ENCODE results near the gene ELL. TPM values are rescaled to one million over a fixed set of nuclear protein-coding genes. Genes with fewer than 3 reads are reported as not detected.
A peak's percentile ranks its signal among the peaks of the same experiment; 100 is the strongest.

The ELL gene
- total RNA-seq, 2 donors from 2014 or later = 19.5 to 20.7 TPM

DNA sequence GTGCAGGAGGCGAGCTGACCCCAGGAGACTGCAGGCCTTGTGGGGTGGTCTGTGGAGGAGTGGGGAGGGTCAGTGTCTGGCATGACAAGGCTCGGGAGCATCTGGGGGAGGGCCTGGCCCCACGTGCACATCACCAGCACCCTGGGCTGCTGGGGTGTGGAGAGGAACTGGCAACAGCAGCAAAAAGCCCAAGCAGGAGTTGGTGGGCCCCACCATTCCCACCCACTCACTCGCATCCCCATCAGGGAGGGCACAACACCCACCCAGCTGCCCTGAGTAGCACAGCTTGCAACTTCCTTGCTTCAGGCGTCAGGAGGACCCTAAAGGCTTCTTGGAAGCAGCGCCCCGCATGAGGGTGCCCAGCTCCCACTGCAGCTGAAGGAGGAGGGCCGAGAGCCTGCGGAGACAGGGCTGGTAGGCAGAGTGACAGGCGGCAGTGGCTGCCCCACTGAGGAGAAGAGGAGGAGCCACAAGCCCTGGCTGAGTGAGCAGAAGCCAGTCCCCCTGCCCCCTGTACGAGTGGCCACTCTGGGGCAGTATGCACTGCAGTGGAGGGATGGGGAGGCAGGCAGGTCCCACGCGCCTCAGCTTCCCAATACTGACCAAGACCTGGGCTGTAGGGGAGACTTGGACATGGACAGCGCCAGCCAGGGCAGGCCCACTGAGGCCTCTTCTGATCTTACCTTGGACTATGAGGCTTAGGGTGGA is 26.5 kb downstream of the ELL start:
- intact Hi-C loops (cut with DNase I) = no loop called here
- no peak for DNase-seq (ENCODE audit: low spot score)

DNA sequence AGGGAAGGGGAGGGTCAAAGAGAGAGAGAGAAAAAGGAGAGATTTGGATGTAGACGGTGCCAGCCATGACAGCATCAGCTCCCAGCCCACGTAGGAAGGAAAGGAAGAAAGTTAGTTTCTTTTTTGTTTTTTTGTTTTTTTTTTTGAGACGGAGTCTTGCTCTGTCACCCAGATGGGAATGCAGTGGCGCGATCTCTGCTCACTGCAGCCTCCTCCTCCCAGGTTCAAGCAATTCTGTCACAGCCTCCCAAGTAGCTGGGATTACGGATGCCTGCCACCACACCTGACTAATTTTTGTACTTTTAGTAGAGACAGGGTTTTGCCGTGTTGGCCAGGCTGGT is 27.6 kb downstream of the ELL start:
- intact Hi-C loops (cut with DNase I) = no loop called here
- no peak for DNase-seq (ENCODE audit: low spot score)

- no peak for DNase-seq (ENCODE audit: low spot score)
- intact Hi-C loops (cut with DNase I) = no loop called here
Observed at GRCh38 chr19:18493440-18494266, 28.2 kb downstream of the ELL start.

DNA sequence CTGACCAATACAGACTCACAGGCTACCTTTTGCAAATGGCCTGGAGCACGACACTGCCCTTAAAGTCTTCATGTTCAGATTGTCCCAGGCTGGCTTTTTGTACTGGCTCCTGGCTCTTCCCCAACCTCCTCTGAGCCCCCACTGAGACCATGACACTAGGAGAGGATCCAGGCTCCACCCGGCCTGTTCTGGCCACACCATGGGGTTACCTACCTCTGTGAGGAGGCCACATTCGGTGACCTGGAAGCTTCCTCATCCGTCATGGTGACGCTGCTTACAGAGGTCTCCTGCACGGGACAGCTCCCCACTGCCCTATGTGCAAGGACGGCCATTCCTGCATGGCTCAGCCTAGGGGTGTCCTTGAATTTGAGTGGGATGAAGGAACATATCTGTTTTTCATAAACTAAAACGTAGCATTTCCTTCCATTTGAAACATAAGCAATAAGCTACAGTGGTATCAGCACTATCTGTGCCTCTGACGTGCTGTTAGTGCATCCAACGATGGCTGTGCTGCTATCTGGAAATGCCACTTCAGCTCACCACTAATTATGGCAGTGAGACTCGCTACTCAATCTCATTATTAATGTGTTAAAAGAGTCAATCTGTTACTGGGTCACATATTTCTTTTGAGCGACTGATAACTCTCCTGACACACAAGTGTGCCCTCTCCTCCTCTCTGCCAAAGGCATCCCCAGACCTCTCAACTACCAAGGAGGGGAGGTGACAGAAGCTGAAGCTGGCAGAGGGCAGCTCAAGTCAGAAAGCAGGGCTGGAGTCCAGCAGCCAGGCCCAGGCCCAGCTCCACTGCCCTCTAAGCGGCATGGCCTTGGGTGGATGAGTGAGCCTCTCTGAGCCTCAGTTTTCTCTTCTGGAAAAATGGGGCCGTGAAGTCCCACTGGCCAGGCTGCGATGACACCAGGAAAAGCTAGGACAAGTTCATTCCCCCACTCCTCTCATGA is 29.6 kb downstream of the ELL start:
- no peak for DNase-seq (ENCODE audit: low spot score)

DNA sequence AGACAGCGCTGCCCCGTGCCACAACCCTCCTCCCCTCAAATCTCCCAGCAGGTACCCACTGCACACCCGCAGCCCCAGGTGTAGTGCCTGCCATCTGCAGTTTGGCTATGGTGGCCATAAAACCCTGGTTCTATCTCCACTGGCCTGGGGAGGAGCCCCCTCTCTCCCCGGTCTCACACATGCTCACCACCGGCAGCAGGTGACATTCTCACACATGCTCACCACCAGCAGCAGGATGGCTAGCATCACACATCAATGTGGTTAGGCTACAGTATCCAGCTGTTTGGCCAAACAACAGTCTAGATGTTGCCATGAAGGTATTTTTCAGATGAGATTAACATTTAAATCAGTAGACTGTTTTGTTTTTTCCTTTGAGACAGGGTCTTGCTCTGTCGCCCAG is 31.1 kb downstream of the ELL start:
- intact Hi-C loops (cut with DNase I) = no loop called here
- no peak for DNase-seq (ENCODE audit: low spot score)

More for the DNA sequence above, 29.6 kb downstream of the ELL start:
- intact Hi-C loops (cut with DNase I) = no loop called here

DNA sequence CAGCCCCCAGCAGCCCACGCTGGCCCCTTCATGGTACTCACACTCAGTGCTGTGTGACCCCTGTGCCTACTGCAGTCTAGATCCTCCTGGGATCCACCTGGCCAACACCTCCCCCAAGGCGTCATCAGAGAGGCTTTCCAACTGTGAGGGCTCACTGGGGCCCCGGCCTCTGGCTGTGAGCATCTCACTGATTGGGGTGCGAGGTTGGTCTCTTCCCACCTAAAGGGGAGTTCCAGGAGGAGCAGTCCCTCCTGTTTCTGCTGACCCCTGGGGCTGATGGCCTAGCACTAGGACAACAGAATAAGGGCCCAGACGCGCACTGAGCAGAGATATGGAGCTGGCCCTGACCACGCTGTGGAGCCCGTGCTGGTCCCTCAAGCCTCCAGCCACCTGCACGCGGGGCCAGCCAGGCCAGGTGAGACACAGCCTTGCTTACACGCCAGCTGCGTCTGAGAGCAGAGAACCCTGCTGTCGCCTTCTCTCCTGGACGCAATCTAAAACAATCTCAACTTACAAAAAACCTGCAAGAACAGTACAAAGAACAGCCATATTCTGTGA is 32.2 kb downstream of the ELL start:
- no peak for DNase-seq (ENCODE audit: low spot score)
- intact Hi-C loops (cut with DNase I) = no loop called here

GRCh38 chr19:18488838-18489626 is 32.8 kb downstream of the ELL start:
- no peak for DNase-seq (ENCODE audit: low spot score)
- intact Hi-C loops (cut with DNase I) = no loop called here

DNA sequence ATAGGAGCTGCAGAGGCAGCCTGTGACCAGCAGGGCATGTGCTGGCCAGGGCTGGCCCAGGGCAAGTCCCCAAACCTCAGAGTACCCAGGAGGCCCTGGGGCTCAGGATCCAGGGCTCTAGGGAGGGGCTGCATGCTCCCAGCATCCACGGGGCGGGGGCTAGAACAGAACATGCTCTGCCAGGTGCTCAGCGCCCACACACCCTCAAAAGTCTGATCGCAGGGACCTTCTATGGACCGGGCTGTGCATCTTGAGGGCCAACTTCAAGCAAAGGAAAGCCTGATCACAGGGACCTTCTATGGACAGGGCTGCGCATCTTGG is 33.5 kb downstream of the ELL start:
- DNase-seq (ENCODE audit: low spot score) = no peak
- intact Hi-C loops (cut with DNase I) = no loop called here

DNA sequence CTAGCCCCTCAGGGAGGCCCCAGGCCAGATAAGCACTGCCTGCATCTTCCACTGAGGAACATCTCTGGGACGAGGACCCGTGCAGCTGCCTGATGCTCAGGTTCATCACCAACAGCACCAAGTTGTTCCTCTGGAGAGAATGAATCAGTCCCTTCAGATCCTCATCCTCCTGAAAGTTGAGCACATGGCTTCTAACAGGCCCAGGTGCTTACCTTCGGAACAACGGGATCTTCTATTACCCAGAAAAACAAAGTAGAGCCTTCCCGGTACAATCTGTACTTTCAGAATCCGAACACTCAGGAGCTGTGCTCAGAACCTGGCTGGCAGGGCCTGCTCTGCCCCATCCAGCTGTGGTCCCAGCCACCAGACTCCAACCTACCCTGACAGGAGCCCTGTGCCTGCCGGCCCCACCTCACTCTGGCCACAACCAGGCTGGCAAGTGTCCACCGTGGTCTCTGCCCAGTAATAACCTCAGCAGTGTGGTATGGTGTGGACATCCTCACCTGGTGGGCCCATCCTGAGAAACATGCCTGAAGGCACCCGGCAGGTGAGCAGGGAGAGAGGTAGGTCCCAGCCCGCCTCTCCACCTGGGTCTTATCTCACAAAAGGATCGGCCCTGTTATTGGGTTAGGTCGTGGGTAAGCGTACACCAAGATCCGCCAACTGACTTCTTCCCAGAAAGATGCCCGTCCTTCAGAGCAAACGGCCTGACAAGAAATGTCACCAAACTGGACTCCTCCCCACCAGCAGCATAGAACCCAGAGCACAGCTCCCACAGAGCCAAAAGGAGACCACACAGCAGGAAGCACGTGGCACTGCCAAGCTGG is 34.1 kb downstream of the ELL start:
- intact Hi-C loops (cut with DNase I) = no loop called here
- DNase-seq (ENCODE audit: low spot score) = no peak

DNA sequence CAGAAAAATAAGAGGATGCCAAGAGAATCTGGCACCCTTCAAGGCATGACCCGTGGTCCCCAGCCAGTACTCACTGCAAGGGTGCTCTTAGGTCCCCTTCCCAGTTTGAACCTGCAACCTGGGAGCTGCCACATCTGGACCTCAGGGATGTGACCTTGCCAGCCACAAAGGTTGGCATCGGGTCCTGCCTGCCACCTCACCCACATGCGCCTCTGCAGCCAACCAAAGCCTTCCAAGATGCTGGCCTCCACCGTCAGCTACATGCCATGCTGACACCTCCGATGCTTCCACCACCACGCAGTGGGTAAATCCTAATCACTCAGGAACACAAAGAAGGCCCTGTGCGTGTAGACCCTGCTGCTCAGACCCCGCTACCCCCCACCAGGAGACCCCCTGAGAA is 35.1 kb downstream of the ELL start:
- intact Hi-C loops (cut with DNase I) = no loop called here
- no peak for DNase-seq (ENCODE audit: low spot score)

DNA sequence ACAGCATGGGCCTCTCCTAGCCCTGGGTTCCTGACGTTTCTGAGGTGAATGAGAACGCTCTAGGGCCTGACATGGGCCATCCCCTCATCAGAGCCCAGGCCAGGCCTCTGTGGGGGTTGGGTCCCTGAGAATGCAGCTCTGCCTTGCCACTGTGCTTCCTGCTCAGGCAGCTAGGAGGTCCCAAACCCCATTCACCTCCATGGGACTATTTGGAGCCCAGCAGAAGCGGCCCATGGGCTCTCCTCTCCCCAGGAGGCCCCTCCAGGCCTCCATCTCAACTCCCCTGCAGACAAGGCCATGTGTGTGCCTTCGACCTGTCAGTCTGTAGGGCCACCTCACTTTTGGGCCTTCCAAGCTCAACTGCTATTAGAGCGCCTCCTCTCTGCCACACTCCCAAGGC is 36.9 kb downstream of the ELL start:
- intact Hi-C loops (cut with DNase I) = no loop called here
- no peak for DNase-seq (ENCODE audit: low spot score)

- intact Hi-C loops (cut with DNase I) = no loop called here
- no peak for DNase-seq (ENCODE audit: low spot score)
Observed at GRCh38 chr19:18483119-18483890, 38.6 kb downstream of the ELL start.

DNA sequence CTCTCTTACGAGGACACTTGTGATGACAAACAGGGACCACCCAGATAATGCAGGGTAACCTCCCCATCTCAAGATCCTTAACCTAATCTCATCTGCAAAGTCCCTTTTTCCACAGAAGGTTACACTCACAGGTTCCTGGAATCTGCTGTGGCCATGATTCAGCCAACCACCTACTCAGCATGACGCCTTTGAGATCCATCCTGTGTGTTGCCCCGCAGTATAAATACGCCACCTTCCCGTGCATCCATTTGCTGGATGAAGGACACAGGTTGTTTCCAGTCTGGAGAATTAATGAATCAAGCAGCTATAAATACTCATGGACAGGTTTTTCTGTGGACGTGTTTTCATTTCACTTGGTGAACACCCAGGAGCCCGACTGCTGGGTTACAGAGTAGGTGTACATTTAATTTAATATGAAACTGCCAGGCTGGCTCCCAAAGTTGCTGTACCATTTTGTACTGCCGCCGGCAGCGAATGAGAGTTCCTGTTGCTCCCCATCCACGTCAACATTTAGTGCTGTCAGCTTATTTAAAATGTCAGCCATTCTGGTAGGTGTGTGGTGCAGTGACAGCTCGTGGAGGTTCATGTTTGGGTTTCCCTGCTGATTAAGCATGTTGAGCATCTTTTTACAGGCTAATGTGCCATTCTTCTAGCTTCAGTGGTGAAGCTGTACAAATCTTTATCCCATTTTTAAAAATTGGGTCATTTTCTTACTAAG is 40.2 kb downstream of the ELL start:
- intact Hi-C loops (cut with DNase I) = no loop called here
- DNase-seq (ENCODE audit: low spot score) = no peak

DNA sequence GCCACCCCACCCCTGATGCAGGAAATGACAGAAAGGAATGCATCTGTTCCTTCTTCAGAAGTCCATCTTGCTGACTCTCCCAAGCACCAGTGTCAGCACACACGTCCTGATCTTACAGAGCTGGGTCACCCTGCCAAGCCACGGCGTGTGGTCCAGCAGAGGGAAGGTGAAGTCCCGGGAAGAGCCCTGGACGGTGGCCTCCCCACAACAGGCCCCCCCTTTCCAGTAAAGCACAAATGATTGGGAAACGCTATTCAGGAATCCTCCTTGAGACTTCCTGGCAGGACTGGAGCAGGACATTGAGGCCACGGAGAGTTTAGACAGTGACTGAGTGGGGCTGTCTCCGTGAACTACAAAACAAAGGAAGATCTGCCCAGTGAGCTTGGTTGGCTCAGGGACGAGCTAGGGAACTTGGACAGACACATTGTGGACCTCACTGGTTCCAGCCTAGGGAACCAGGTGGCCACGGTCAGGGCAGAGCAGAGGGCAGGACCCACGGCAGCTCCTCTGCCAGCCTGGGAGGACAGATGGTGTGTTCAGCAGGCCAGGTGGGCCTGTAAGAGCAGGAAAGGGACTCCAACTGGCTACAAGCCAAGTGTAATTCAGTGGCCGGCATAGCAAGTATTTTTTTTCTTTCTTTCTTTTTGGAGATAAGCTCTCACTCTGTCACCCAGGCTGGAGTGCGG is 41.7 kb downstream of the ELL start:
- peak; percentile 97 for DNase-seq (ENCODE audit: low spot score)
- intact Hi-C loops (cut with DNase I) = no loop called here

DNA sequence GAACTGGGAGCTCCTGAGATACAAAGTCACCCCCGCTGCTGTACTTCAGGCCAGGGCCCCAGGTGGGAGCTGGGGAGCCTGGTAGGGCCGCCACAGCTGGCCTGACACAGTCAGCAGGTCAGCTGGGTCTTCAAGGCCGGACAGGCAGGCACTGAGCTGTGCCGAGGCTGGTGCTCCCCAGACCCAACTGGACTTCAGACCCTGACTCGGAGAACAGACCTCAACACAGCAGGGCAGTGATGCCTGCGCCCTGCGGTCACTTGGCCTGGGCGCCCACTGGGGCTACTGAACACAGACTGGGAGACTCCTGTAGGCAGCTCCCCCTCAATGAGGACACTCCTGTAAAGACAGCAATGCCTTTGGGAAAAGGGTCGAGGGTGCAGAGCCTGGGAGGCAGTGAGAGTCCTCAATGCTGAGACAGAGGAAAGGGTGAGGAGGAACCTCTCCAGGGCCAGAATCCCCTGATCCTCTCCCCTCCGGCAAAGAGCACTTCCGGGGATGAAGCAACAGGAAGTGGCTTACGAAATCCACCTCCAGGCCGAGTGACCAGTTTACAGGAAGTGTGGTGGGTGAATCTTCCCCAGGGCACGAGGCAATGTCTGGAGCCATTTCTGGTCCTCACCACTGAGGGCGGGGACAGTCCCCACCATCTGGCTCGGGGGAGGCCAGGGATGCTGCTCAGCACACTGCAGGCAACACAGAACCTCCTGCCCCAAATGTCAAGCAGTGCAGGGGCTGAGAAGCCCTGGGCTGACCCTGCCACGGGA is 43.1 kb downstream of the ELL start:
- DNase-seq (ENCODE audit: low spot score) = peak; percentile 95
- intact Hi-C loops (cut with DNase I) = loop anchor here in 1 of 2 donors (10.0 kb wide), 1 partner anchor 86 kb away; no protein-coding TSS in a partner anchor

Measured in posterior vena cava (tissue), 2 donors.